Neuronal stem cell (in vitro differentiated cells): ENCODE results near the gene TADA2B. TPM values are rescaled to one million over a fixed set of nuclear protein-coding genes. Genes with fewer than 3 reads are reported as not detected.
A peak's percentile ranks its signal among the peaks of the same experiment; 100 is the strongest.

ENCODE experiments used
- DNase-seq: peaks from one replicate; pipeline ENCODE4 v3.0.0-alpha.2; 2013; ENCODE audit warnings: low spot score
- H2AFZ ChIP-seq: one replicate; pipeline ENCODE4 v1.6.1; 2013; ENCODE audit warnings: mild to moderate bottlenecking, low read length, inconsistent platforms
- H2AK5ac ChIP-seq: 2 replicates; pipeline ENCODE4 v1.6.1; 2013; ENCODE audit warnings: low read depth, mild to moderate bottlenecking, inconsistent platforms, low read length, moderate library complexity, mixed read lengths
- H2BK120ac ChIP-seq: 2 replicates; pipeline ENCODE4 v1.6.1; 2013; ENCODE audit warnings: low read depth, mild to moderate bottlenecking, inconsistent platforms, low read length, moderate library complexity, mixed read lengths
- H2BK12ac ChIP-seq: one replicate; pipeline ENCODE4 v1.6.1; 2013; ENCODE audit warnings: low read length, inconsistent platforms
- H2BK15ac ChIP-seq: 2 replicates; pipeline ENCODE4 v1.6.1; 2013; ENCODE audit warnings: mild to moderate bottlenecking, low read length, inconsistent platforms, mixed read lengths
- H2BK5ac ChIP-seq: one replicate; pipeline ENCODE4 v1.6.1; 2013; ENCODE audit warnings: inconsistent platforms, mild to moderate bottlenecking, low read length, moderate library complexity
- H3K14ac ChIP-seq: one replicate; pipeline ENCODE4 v1.6.1; 2013; ENCODE audit warnings: low read length, inconsistent platforms
- H3K18ac ChIP-seq: 2 replicates; pipeline ENCODE4 v1.6.1; 2013; ENCODE audit warnings: low read length, inconsistent platforms
- H3K23ac ChIP-seq: 2 replicates; pipeline ENCODE4 v1.6.1; 2013; ENCODE audit warnings: low read depth, mild to moderate bottlenecking, mixed read lengths, low read length, inconsistent platforms; ENCODE audit not compliant: poor library complexity
- H3K27ac ChIP-seq: replicated peaks from 3 replicates; pipeline ENCODE4 v1.5.1; 2013; ENCODE audit warnings: low read length, inconsistent platforms
- H3K27me3 ChIP-seq, 3 experiments: 2 replicates each; pipeline ENCODE4 v1.6.1; 2013; ENCODE audit warnings: low read length in 3 of 3, mild to moderate bottlenecking in 2 of 3, inconsistent platforms in 1 of 3, low read depth in 1 of 3, mixed read lengths in 1 of 3, moderate library complexity in 1 of 3; ENCODE audit not compliant: control insufficient read depth in 3 of 3, insufficient read depth in 3 of 3
- H3K36me3 ChIP-seq, 2 donors: replicated peaks in 1 of 2; 2 replicates each; pipeline ENCODE4 v1.6.1; 2013; ENCODE audit warnings: low read length in 2 of 2; ENCODE audit not compliant: control insufficient read depth in 2 of 2, insufficient read depth in 2 of 2
- H3K4ac ChIP-seq: 2 replicates; pipeline ENCODE4 v1.6.1; 2013; ENCODE audit warnings: inconsistent platforms, mild to moderate bottlenecking, low read length, moderate library complexity
- H3K4me1 ChIP-seq, 2 donors: 1 replicate in 1 of 2; 2 replicates in 1 of 2; pipeline ENCODE4 v1.6.1; 2013; ENCODE audit warnings: low read length in 2 of 2, low read depth in 1 of 2; ENCODE audit not compliant: control insufficient read depth in 2 of 2, insufficient read depth in 1 of 2
- H3K4me2 ChIP-seq: one replicate; pipeline ENCODE4 v1.6.1; 2013; ENCODE audit warnings: mild to moderate bottlenecking, low read length, inconsistent platforms; ENCODE audit not compliant: insufficient read depth, poor library complexity, severe bottlenecking
- H3K4me3 ChIP-seq, 2 donors: 2 replicates each; pipeline ENCODE4 v1.5.1; 2013; ENCODE audit warnings: low read length in 2 of 2, mild to moderate bottlenecking in 2 of 2, inconsistent platforms in 1 of 2, moderate library complexity in 1 of 2
- H3K79me1 ChIP-seq: one replicate; pipeline ENCODE4 v1.6.1; 2013; ENCODE audit warnings: low read depth, mild to moderate bottlenecking, inconsistent platforms, low read length, moderate library complexity
- H3K9ac ChIP-seq: one replicate; pipeline ENCODE4 v1.6.1; 2013; ENCODE audit warnings: mild to moderate bottlenecking, low read depth, low read length, inconsistent platforms; ENCODE audit not compliant: poor library complexity
- H3K9me3 ChIP-seq, 2 donors: replicated peaks in 1 of 2; 2 replicates each; pipeline versions ENCODE3 to v1.6.1; 2013; ENCODE audit warnings: low read length in 2 of 2, mild to moderate bottlenecking in 2 of 2, inconsistent platforms in 1 of 2, low read depth in 1 of 2, mixed read lengths in 1 of 2, moderate library complexity in 1 of 2; ENCODE audit not compliant: control insufficient read depth in 2 of 2, insufficient read depth in 1 of 2
- H4K8ac ChIP-seq: one replicate; pipeline ENCODE4 v1.6.1; 2013; ENCODE audit warnings: low read depth, mild to moderate bottlenecking, inconsistent platforms, low read length, moderate library complexity
- H4K91ac ChIP-seq: one replicate; pipeline ENCODE4 v1.6.1; 2013; ENCODE audit warnings: low read length, low read depth, mild to moderate bottlenecking, inconsistent platforms; ENCODE audit not compliant: poor library complexity
- WGBS, 2 donors: extraction: QIAGEN DNeasy Blood & Tissue Kit; methylation state at CpG; one replicate each; pipeline ENCODE4 v1.1.7; 2013; ENCODE audit warnings: missing lambda C conversion rate in 2 of 2, mixed read lengths in 1 of 2; ENCODE audit not compliant: insufficient read length in 2 of 2, insufficient replicate concordance in 1 of 2; ENCODE audit errors: extremely low coverage in 2 of 2; 5-methylcytosine and 5-hydroxymethylcytosine counted together
- polyA plus RNA-seq, 2 experiments: library from polyadenylated mRNA; stranded (reverse); fragments of 200-250 nt; gene quantifications; one replicate each; pipeline ENCODE4 v1.2.3, GENCODE V29; 2013

Gene TADA2B, protein sequence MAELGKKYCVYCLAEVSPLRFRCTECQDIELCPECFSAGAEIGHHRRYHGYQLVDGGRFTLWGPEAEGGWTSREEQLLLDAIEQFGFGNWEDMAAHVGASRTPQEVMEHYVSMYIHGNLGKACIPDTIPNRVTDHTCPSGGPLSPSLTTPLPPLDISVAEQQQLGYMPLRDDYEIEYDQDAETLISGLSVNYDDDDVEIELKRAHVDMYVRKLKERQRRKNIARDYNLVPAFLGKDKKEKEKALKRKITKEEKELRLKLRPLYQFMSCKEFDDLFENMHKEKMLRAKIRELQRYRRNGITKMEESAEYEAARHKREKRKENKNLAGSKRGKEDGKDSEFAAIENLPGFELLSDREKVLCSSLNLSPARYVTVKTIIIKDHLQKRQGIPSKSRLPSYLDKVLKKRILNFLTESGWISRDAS
- polyA plus RNA-seq (2013, experiment 1 of 2), result 9.9 TPM
- 9.9 TPM for polyA plus RNA-seq (2013, experiment 2 of 2)

GRCh38 chr4:7043284-7044136 lies at the start of gene TADA2B:
Gene TADA2B (plus strand): TSS chr4:7043372. CDS start chr4:7043580, 208 bp downstream.
- Histone ChIP-seq H2BK120ac (no peak within 1 kb of the TSS), H4K91ac (no peak within 1 kb of the TSS), H3K9ac (peak within 1 kb of the TSS; percentile 99), H2AFZ (peak within 1 kb of the TSS; percentile 95), H3K23ac (peak within 1 kb of the TSS; percentile 99), H3K27me3 (peaks cover 0 to 13% (median 2%) of the 10 kb centered on the region in 3 experiments), H2AK5ac (peak within 1 kb of the TSS; percentile 80), H3K9me3 (no peaks in the 10 kb centered on the region), H3K14ac (peak within 1 kb of the TSS; percentile 97), H3K4me3 (peak within 1 kb of the TSS; percentile 99 to 100), H3K18ac (peak within 1 kb of the TSS; percentile 97), H2BK5ac (peak within 1 kb of the TSS; percentile 73), H3K4ac (no peak within 1 kb of the TSS), H3K4me1 (peaks cover 17 to 24% of the 10 kb centered on the region in 2 donors), H3K4me2 (peak within 1 kb of the TSS; percentile 98), H2BK12ac (peak within 1 kb of the TSS; percentile 53), H3K79me1 (peaks cover 24% of the 10 kb centered on the region), H3K36me3 (peaks cover 0 to 12% of the 10 kb centered on the region in 2 donors), H2BK15ac (peak within 1 kb of the TSS; percentile 71), H4K8ac (peak within 1 kb of the TSS; percentile 32), H3K27ac (no peak within 1 kb of the TSS)
- DNase-seq, result no peak
- no CpG with 5 or more reads among the region's 119 CpGs for WGBS, 2 donors

DNA sequence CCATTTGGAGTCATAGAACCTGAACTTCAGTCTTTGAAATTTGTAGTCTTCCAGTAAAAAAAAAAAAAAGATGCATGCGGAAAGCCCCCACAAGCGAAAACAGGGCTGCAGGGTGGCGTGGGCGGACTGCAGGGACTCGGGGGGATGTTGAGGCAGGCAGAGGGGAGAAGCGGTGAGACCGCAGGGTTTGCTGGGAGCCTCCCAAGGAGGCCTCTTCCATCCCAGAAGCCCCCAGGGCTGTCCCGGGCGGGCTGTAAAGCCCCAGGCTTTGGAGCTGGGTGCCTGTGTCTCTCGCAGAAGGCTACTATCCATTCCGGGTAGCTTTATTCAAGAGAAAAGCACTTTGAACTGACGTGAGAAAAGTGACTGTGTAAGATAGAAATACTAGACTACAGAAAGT lies 46.7 kb upstream of the TADA2B start:
- no CpG with 5 or more reads among the region's 12 CpGs for WGBS, 2 donors
- Histone ChIP-seq H2BK120ac (no peak overlapping the region), H3K79me1 (peaks cover 8% of the 10 kb centered on the region)

GRCh38 chr4:6999172-7000086 lies 43.7 kb upstream of the TADA2B start:
- Histone ChIP-seq H2BK120ac (no peak overlapping the region), H3K9me3 (no peaks in the 10 kb centered on the region), H2AK5ac (no peak overlapping the region), H2BK12ac (no peak overlapping the region), H3K36me3 (peaks cover 45 to 92% of the 10 kb centered on the region in 2 donors), H4K91ac (no peak overlapping the region), H3K27me3 (no peaks in the 10 kb centered on the region), H3K23ac (no peak overlapping the region), H2BK5ac (no peak overlapping the region), H3K4ac (no peak overlapping the region), H2BK15ac (no peak overlapping the region), H4K8ac (no peak overlapping the region), H3K4me1 (no peaks in the 10 kb centered on the region), H3K4me3 (no peak overlapping the region), H3K79me1 (peaks cover 5% of the 10 kb centered on the region), H3K18ac (no peak overlapping the region), H3K9ac (no peak overlapping the region), H3K14ac (no peak overlapping the region), H2AFZ (no peak overlapping the region), H3K4me2 (no peak overlapping the region), H3K27ac (no peak overlapping the region)
- WGBS, 2 donors, result no CpG with 5 or more reads among the region's 14 CpGs
- no peak for DNase-seq

More for the DNA sequence above, 46.7 kb upstream of the TADA2B start:
- no peak overlapping the region for H4K91ac ChIP-seq
- no peak overlapping the region for H3K4me2 ChIP-seq
- H3K36me3 ChIP-seq, result peaks cover 42 to 91% of the 10 kb centered on the region in 2 donors
- DNase-seq, result no peak
- H4K8ac ChIP-seq, result no peak overlapping the region
- H3K4me1 ChIP-seq, result no peaks in the 10 kb centered on the region
- no peak overlapping the region for H3K4me3 ChIP-seq
- H3K27me3 ChIP-seq, result no peaks in the 10 kb centered on the region
- no peak overlapping the region for H2BK12ac ChIP-seq
- H2AFZ ChIP-seq, result no peak overlapping the region
- no peak overlapping the region for H3K23ac ChIP-seq
- no peak overlapping the region for H3K9ac ChIP-seq
- no peaks in the 10 kb centered on the region for H3K9me3 ChIP-seq
- no peak overlapping the region for H2AK5ac ChIP-seq
- no peak overlapping the region for H3K4ac ChIP-seq
- H2BK15ac ChIP-seq, result no peak overlapping the region
- H2BK5ac ChIP-seq, result no peak overlapping the region
- no peak overlapping the region for H3K14ac ChIP-seq
- no peak overlapping the region for H3K18ac ChIP-seq
- H3K27ac ChIP-seq, result no peak overlapping the region
